SK-N-SH (cell line): ENCODE data around the gene WHRN. TPM values are rescaled to one million over a fixed set of nuclear protein-coding genes. Genes with fewer than 3 reads are reported as not detected.

Source experiments
- CTCF ChIA-PET: fragments of 300-600, 350-600 bp; formaldehyde crosslinking; extraction: SDS; loops from one replicate; lab custom pipeline; 2021; lab: Yijun Ruan, JAX
- POLR2A ChIA-PET: fragments of 350-600 bp; sonication (Branson Sonifier 250); formaldehyde crosslinking; extraction: SDS; loops from one replicate; lab custom pipeline; 2020; ENCODE audit warnings: antibody characterized with exemption, inconsistent platforms; lab: Yijun Ruan, JAX
- DNase-seq: peaks from one replicate; pipeline ENCODE4 v3.0.0; 2012
- H2AFZ ChIP-seq: fragments of 200-600 bp; sonication (generic); 2 replicates; pipeline ENCODE4 v1.8.1; 2016; ENCODE audit warnings: antibody characterized with exemption, mild to moderate bottlenecking, low read depth
- H3F3A ChIP-seq: fragments of 200-600 bp; sonication (generic); replicated peaks from 2 replicates; pipeline ENCODE3; 2016; ENCODE audit warnings: antibody characterized with exemption, mild to moderate bottlenecking; ENCODE audit not compliant: insufficient read depth
- H3K27ac ChIP-seq, 2 experiments: fragments of 200-500 bp in 1 of 2; fragments of 200-600 bp in 1 of 2; sonication (Bioruptor generic) in 1 of 2; sonication (generic), shearing (Covaris generic) in 1 of 2; 2 replicates each; pipeline versions ENCODE4 v1.5.1 to v1.6.1; 2014 to 2016; ENCODE audit warnings: low read depth in 2 of 2, inconsistent platforms in 1 of 2, low read length in 1 of 2, mild to moderate bottlenecking in 1 of 2, mixed read lengths in 1 of 2
- H3K27me3 ChIP-seq: fragments of 200-600 bp; sonication (generic), shearing (Covaris generic); 2 replicates; pipeline ENCODE4 v1.6.1; 2016; ENCODE audit warnings: mixed run types; ENCODE audit not compliant: insufficient read depth
- H3K36me3 ChIP-seq, 2 experiments: fragments of 200-500 bp in 1 of 2; fragments of 200-600 bp in 1 of 2; sonication (Bioruptor generic) in 1 of 2; sonication (generic) in 1 of 2; replicated peaks in 1 of 2; 2 replicates each; pipeline versions ENCODE3 to v1.5.1; 2014 to 2016; ENCODE audit warnings: low read length in 1 of 2, mild to moderate bottlenecking in 1 of 2; ENCODE audit not compliant: insufficient read depth in 2 of 2, control insufficient read depth in 1 of 2
- H3K4me1 ChIP-seq, 2 experiments: fragments of 200-500 bp in 1 of 2; fragments of 200-600 bp in 1 of 2; sonication (Bioruptor generic) in 1 of 2; sonication (generic), shearing (Covaris generic) in 1 of 2; 2 replicates each; pipeline versions ENCODE4 v1.5.1 to v1.6.1; 2014 to 2016; ENCODE audit warnings: low read depth in 1 of 2, low read length in 1 of 2, mixed run types in 1 of 2; ENCODE audit not compliant: insufficient read depth in 2 of 2, control insufficient read depth in 1 of 2
- H3K4me2 ChIP-seq: fragments of 200-600 bp; sonication (generic), shearing (Covaris generic); 2 replicates; pipeline ENCODE4 v1.6.1; 2017; ENCODE audit warnings: mixed run types
- H3K4me3 ChIP-seq, 2 experiments: fragments of 200-500 bp in 1 of 2; fragments of 200-600 bp in 1 of 2; sonication (Bioruptor generic) in 1 of 2; sonication (generic), shearing (Covaris generic) in 1 of 2; 2 replicates each; pipeline versions ENCODE4 v1.5.1 to v1.8.1; 2014 to 2016; ENCODE audit warnings: low read depth in 2 of 2, inconsistent platforms in 1 of 2, low read length in 1 of 2, mild to moderate bottlenecking in 1 of 2, mixed read lengths in 1 of 2, moderate library complexity in 1 of 2
- H3K79me2 ChIP-seq: fragments of 200-600 bp; sonication (generic); 2 replicates; pipeline ENCODE4 v1.8.1; 2017; ENCODE audit warnings: mild to moderate bottlenecking; ENCODE audit not compliant: insufficient read depth
- H3K9ac ChIP-seq: fragments of 200-600 bp; sonication (generic); 2 replicates; pipeline ENCODE4 v1.6.1; 2017; ENCODE audit warnings: mixed run types
- H3K9me2 ChIP-seq: fragments of 200-600 bp; sonication (generic); 2 replicates; pipeline ENCODE4 v1.6.1; 2017; ENCODE audit warnings: mixed run types
- H3K9me3 ChIP-seq: fragments of 200-600 bp; sonication (generic); 2 replicates; pipeline ENCODE4 v1.6.1; 2017; ENCODE audit warnings: mixed run types, mild to moderate bottlenecking, moderate library complexity
- H4K20me1 ChIP-seq: fragments of 200-600 bp; sonication (generic); 2 replicates; pipeline ENCODE4 v1.6.1; 2017; ENCODE audit warnings: mild to moderate bottlenecking, mixed run types; ENCODE audit not compliant: insufficient read depth
- MXI1 ChIP-seq: IDR thresholded peaks from 2 replicates; pipeline ENCODE4 v1.6.1; 2012; ENCODE audit warnings: mild to moderate bottlenecking, low read depth, low read length, improper control_type of control experiment
- NFIC ChIP-seq: IDR thresholded peaks from 2 replicates; pipeline ENCODE4 v1.4.0; 2012; ENCODE audit warnings: borderline replicate concordance
- RCOR1 ChIP-seq: fragments of 150-350 bp; IDR thresholded peaks from 2 replicates; pipeline ENCODE4 v1.6.1; 2017; ENCODE audit warnings: antibody characterized with exemption, low read length
- TAF1 ChIP-seq: IDR thresholded peaks from 2 replicates; pipeline ENCODE4 v1.6.1; 2012; ENCODE audit warnings: low read depth, mild to moderate bottlenecking, low read length, moderate library complexity, borderline replicate concordance
- TCF12 ChIP-seq: IDR thresholded peaks from 2 replicates; pipeline ENCODE4 v1.4.0; 2012
- YY1 ChIP-seq: IDR thresholded peaks from 2 replicates; pipeline ENCODE4 v1.4.0; 2012; ENCODE audit warnings: low read depth, mild to moderate bottlenecking
- WGBS: methylation state at CpG from one replicate; pipeline ENCODE4 v1.1.6; 2017; ENCODE audit warnings: low lambda C conversion rate; 5-methylcytosine and 5-hydroxymethylcytosine counted together
- polyA plus RNA-seq, 3 experiments: library from polyadenylated mRNA; depleted of rRNA; stranded (reverse); fragments of >200 nt; gene quantifications; 2 replicates each; pipeline ENCODE4 v1.2.3, GENCODE V29; 2012
- TF ChIP-seq, protein P1 (sequence below): IDR thresholded peaks from 2 replicates; pipeline ENCODE4 v1.4.0; 2012; ENCODE audit warnings: low read depth, borderline replicate concordance
- TF ChIP-seq, protein P2 (sequence below): fragments of 150-350 bp; IDR thresholded peaks from 2 replicates; pipeline ENCODE4 v1.6.1; 2017; ENCODE audit warnings: antibody characterized with exemption, low read length, low read depth, borderline replicate concordance

WHRN gene
- polyA plus RNA-seq, 1 of the 3 experiments (the other 2 are of a cell fraction) = 4.6 TPM

DNA sequence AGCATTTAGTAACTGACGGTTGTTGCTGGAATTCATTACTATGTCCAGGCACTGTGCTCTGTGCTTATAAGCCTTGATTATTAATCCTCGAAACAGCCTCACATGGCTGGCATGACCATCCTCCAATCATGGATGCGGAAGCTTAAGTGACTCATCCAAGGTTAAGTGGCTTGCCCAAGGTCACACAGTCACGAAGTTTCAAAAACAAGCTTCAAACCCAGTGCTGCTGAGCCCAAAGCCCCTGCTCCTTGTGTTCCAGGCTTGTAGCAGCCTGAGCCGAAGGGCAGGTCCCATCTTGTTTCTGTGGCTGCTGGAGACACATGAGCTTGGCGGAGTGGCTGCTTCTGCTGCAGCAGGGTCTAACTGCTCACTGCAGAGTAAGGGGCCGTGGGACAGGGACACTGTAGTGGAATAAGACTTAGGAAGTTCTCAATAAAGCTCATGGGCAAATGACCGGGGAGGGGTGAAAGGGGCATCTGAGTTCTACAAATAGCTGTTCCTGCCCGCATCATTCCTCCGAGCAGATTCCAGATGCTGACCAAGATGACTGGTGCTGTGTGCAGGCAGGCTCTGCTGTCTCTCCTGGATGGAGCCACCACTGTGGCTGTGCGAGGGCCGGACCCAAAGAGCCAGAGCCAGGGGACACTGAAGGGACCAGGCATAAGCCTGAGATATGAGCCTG lies 32.4 kb downstream of the WHRN start (continued):
- TF ChIP-seq, protein P1, sequence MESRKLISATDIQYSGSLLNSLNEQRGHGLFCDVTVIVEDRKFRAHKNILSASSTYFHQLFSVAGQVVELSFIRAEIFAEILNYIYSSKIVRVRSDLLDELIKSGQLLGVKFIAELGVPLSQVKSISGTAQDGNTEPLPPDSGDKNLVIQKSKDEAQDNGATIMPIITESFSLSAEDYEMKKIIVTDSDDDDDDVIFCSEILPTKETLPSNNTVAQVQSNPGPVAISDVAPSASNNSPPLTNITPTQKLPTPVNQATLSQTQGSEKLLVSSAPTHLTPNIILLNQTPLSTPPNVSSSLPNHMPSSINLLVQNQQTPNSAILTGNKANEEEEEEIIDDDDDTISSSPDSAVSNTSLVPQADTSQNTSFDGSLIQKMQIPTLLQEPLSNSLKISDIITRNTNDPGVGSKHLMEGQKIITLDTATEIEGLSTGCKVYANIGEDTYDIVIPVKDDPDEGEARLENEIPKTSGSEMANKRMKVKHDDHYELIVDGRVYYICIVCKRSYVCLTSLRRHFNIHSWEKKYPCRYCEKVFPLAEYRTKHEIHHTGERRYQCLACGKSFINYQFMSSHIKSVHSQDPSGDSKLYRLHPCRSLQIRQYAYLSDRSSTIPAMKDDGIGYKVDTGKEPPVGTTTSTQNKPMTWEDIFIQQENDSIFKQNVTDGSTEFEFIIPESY = no peak
- TF ChIP-seq RCOR1 = no peak

DNA sequence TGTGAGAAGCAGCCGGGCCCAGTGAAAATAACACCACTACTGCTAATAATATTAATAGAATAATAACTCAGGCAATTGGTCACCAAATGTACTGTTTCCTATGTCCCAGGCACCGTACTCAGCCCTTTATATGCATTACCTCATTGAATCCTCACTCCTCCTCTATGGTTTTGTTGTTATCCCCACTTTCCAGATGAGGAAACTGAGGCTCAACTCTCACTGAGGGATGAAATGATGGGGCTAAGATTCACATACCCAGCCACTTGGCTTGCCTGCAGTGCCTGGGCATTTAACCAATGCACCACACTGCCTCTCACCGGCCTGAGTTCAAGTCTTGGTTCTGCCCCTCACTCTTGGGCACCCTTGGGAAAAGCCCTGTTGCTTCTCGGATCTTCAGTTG lies 34.1 kb downstream of the WHRN start:
- no peak overlapping the region for H3K4me2 ChIP-seq
- H3K79me2 ChIP-seq = no peaks in the 10 kb centered on the region
- H3K9ac ChIP-seq = no peak overlapping the region
- H3K9me2 ChIP-seq = no peaks in the 10 kb centered on the region
- no peaks in the 10 kb centered on the region for H3K36me3 ChIP-seq
- DNase-seq = no peak
- TF ChIP-seq MXI1 = no peak
- TF ChIP-seq NFIC = no peak
- TF ChIP-seq, protein P2, sequence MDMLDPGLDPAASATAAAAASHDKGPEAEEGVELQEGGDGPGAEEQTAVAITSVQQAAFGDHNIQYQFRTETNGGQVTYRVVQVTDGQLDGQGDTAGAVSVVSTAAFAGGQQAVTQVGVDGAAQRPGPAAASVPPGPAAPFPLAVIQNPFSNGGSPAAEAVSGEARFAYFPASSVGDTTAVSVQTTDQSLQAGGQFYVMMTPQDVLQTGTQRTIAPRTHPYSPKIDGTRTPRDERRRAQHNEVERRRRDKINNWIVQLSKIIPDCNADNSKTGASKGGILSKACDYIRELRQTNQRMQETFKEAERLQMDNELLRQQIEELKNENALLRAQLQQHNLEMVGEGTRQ = no peak
- TF ChIP-seq, protein P1 = no peak
- TF ChIP-seq TAF1 = no peak
- H3F3A ChIP-seq = no peaks in the 10 kb centered on the region
- H3K9me3 ChIP-seq = no peaks in the 10 kb centered on the region
- no peaks in the 10 kb centered on the region; a peak in 1 of 4 replicates for H3K4me1 ChIP-seq
- POLR2A ChIA-PET = no interaction called here
- no peaks in the 10 kb centered on the region; the same call in 1 of the 2 replicates for H3K27me3 ChIP-seq
- H3K27ac ChIP-seq = no peak overlapping the region
- H2AFZ ChIP-seq = no peak overlapping the region
- CTCF ChIA-PET = no interaction called here
- H4K20me1 ChIP-seq = no peaks in the 10 kb centered on the region
- 55% methylated on average over 4 of the region's 4 CpGs for whole genome bisulfite sequencing
- no peak overlapping the region for H3K4me3 ChIP-seq

DNA sequence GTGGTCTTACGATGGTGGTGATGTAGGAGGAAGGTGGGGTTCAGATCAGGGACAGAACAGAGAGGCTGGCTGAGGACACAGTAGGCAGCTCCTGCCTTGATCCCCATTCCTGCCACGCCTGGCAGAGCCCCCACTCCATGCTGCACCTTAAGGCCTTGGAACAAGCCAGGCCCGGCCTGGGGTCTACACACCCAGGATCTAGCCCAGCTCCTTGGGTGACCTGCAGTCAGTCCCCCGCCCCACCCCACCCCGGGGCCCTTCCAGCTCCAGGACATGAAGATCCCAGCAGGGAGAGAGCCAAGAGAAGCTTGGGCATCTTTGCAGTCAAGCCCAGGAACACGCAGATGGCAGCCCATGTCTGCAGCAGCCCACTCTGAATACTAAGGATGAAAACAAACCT lies 34.7 kb downstream of the WHRN start:
- Histone ChIP-seq H3K4me3 (no peak overlapping the region), H3K4me2 (no peak overlapping the region), H3K9ac (no peak overlapping the region), H2AFZ (no peak overlapping the region), H3K9me2 (no peaks in the 10 kb centered on the region), H3K27me3 (no peaks in the 10 kb centered on the region; the same call in 1 of the 2 replicates), H3K4me1 (peaks cover 0 to 2% of the 10 kb centered on the region in 2 experiments; a peak in 1 of 4 replicates), H3K36me3 (no peaks in the 10 kb centered on the region), H3K27ac (no peak overlapping the region), H4K20me1 (no peaks in the 10 kb centered on the region), H3F3A (no peaks in the 10 kb centered on the region), H3K79me2 (no peaks in the 10 kb centered on the region), H3K9me3 (no peaks in the 10 kb centered on the region)
- TF ChIP-seq TCF12 (no peak), YY1 (no peak), TAF1 (no peak)
- TF ChIP-seq, protein P2 = no peak
- WGBS = 60% methylated on average over 5 of the region's 6 CpGs
- CTCF ChIA-PET = no interaction called here
- DNase-seq = no peak
- POLR2A ChIA-PET = no interaction called here
